ENCODE measurements around the gene TMEM117.

TMEM117 gene

GRCh38 chr12:44384136-44384535 is 548.3 kb downstream of the TMEM117 start:
- Histone ChIP-seq H3K4me3 (ENCODE audit: low read depth, low read length) (no peak overlapping the region), H3K27ac (ENCODE audit: extremely low read depth, low read depth, low read length) (no peak overlapping the region), H3K4me1 (ENCODE audit: control insufficient read depth, insufficient read depth, low read length) (no peaks in the 10 kb centered on the region), H3K36me3 (ENCODE audit: control insufficient read depth in 2 of 2, insufficient read depth in 1 of 2, low read length in 2 of 2) (no peaks in the 10 kb centered on the region), H3K9me3 (ENCODE audit: control insufficient read depth, insufficient read depth, low read depth, low read length) (no peaks in the 10 kb centered on the region)
- ChIA-PET CTCF (no interaction called here), POLR2A (no interaction called here)
- TF ChIP-seq ZFHX2 (tag by site-specific recombination; conservative IDR thresholded peaks at IDR 0.05) (no peak), ZNF701 (tag by site-specific recombination; IDR thresholded peaks at IDR 0.05) (no peak), ZNF571 (tag by site-specific recombination; IDR thresholded peaks at IDR 0.05) (no peak), ZNF398 (tag by site-specific recombination; IDR thresholded peaks at IDR 0.05) (no peak), ZNF600 (tag by site-specific recombination; IDR thresholded peaks at IDR 0.05) (no peak), TCF7L2 (IDR thresholded peaks at IDR 0.05; ENCODE audit: borderline replicate concordance, low read depth, low read length) (no peak), ZBTB26 (tag by site-specific recombination; optimal IDR thresholded peaks at IDR 0.05) (no peak), ZNF266 (tag by site-specific recombination; IDR thresholded peaks at IDR 0.05; ENCODE audit: low read depth) (no peak), SALL2 (tag by site-specific recombination; IDR thresholded peaks at IDR 0.05; ENCODE audit: borderline replicate concordance) (no peak)

- CTCF ChIA-PET = no interaction called here
- Histone ChIP-seq H3K27ac (ENCODE audit: extremely low read depth, low read depth, low read length) (no peak overlapping the region), H3K36me3 (ENCODE audit: control insufficient read depth in 2 of 2, insufficient read depth in 1 of 2, low read length in 2 of 2) (no peaks in the 10 kb centered on the region), H3K9me3 (ENCODE audit: control insufficient read depth, insufficient read depth, low read depth, low read length) (no peaks in the 10 kb centered on the region), H3K4me1 (ENCODE audit: control insufficient read depth, insufficient read depth, low read length) (no peaks in the 10 kb centered on the region), H3K4me3 (ENCODE audit: low read depth, low read length) (no peak overlapping the region)
- TF ChIP-seq ZNF362 (tag by site-specific recombination; IDR thresholded peaks at IDR 0.05) (no peak), PRDM4 (tag by site-specific recombination; IDR thresholded peaks at IDR 0.05) (no peak), ZNF555 (tag by site-specific recombination; conservative IDR thresholded peaks at IDR 0.05) (no peak), ZNF704 (tag by site-specific recombination; IDR thresholded peaks at IDR 0.05) (no peak), ZSCAN5A (tag by site-specific recombination; IDR thresholded peaks at IDR 0.05) (no peak), ZFP41 (tag by site-specific recombination; IDR thresholded peaks at IDR 0.05; ENCODE audit: borderline replicate concordance) (no peak), SCRT2 (tag by site-specific recombination; IDR thresholded peaks at IDR 0.05) (no peak), ZNF302 (tag by site-specific recombination; IDR thresholded peaks at IDR 0.05; ENCODE audit: low read depth) (no peak), ZNF239 (tag by site-specific recombination; IDR thresholded peaks at IDR 0.05) (no peak), ZNF707 (tag by site-specific recombination; IDR thresholded peaks at IDR 0.05) (no peak), ZNF366 (tag by site-specific recombination; conservative IDR thresholded peaks at IDR 0.05) (no peak)
- POLR2A ChIA-PET = no interaction called here
Observed at GRCh38 chr12:44385964-44386363, 550.1 kb downstream of the TMEM117 start.
